ENCODE measurements around the gene C11orf68.

The C11orf68 gene

DNA sequence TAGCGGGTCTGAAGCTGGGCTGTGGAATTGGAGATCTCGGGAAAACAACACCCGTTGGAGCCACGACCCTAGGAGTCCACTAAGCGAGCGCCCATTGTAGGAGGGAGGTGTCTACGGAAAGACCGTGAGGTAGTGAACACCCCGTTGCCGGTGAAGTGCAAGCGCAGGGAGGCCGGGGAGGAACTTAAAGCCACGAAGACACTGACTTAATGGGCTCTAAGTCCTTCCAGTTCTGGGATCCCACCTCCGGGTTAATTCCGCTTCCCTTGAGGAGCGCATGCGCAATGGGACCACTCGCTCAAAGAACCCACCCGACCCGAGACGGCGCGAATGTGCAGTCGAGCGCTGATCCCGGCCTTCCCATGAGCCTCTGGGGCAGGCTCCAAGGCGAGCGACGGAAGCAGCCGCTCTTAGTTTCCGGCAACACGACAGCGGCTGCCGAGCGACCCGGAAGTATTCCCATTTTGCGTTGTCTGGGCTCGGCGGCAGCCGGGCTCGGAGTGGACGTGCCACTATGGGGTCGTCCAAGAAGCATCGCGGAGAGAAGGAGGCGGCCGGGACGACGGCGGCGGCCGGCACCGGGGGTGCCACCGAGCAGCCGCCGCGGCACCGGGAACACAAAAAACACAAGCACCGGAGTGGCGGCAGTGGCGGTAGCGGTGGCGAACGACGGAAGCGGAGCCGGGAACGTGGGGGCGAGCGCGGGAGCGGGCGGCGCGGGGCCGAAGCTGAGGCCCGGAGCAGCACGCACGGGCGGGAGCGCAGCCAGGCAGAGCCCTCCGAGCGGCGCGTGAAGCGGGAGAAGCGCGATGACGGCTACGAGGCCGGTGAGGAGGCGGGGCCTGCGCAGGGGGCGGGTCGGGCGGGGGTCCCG, 42.6 kb upstream of the C11orf68 start, which contains the start of gene SART1:
SART1 (plus strand) TSS at position 468 of the 874 bp plus-strand sequence; CDS start at position 515, 47 bp downstream.
- no peak for TF ChIP-seq CTCF (IDR thresholded peaks at IDR 0.05; ENCODE audit: low read depth, low read length)
- in situ Hi-C loops (cut with HindIII; ENCODE audit: low sequenced_read_pairs) = no loop called here
- H3K4me3 ChIP-seq (ENCODE audit: low read depth, low read length) = peak within 1 kb of the TSS; percentile 78
- DNase-seq (ENCODE audit: low read depth, low spot score) = peak; percentile 99

DNA sequence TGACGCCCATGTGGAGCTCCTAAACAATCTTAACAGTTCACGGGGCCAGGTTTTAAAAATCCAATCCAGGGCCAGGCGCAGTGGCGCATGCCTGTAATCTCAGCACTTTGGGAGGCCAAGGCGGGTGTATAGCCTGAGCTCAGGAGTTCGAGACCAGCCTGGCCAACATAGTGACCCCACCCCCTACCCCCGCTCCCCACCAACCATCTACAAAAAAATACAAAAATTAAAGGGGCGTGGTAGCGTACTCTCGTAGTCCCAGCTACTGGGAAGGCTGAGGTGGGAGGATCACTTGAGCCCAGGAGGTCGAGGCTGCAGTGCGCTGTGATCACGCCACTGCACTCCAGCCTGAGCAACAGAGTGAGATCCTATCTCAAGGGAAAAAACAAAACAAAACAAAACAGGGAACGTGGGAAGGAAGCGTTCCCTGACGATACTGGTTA, 42.0 kb upstream of the C11orf68 start:
- peak overlapping the region; percentile 78 for H3K4me3 ChIP-seq (ENCODE audit: low read depth, low read length)
- DNase-seq (ENCODE audit: low read depth, low spot score) = no peak
- TF ChIP-seq CTCF (IDR thresholded peaks at IDR 0.05; ENCODE audit: low read depth, low read length) = no peak
- in situ Hi-C loops (cut with HindIII; ENCODE audit: low sequenced_read_pairs) = no loop called here

- H3K4me3 ChIP-seq (ENCODE audit: low read depth, low read length) = no peak overlapping the region
- in situ Hi-C loops (cut with HindIII; ENCODE audit: low sequenced_read_pairs) = no loop called here
Measured at GRCh38 chr11:65958774-65959420, 40.0 kb upstream of the C11orf68 start.

DNA sequence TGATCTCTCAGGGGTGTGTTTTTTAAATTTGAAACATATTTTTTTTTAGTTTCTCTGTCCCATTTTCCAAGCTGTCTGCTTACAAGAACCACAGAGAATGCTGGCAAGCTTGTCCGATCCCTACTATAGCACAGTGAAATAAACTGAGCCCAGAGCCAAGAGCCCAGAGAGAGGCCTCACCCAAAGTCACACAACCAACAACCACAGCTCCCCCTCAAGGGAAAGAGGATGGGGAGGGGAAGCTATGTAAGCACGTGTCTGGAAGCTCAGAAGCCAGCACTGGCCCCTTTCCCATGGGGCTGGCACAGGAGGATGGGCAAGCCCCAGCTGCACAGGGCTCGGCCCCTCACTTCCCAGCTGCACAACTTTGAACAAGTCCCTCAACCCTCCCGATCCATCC, 39.4 kb upstream of the C11orf68 start:
- H3K4me3 ChIP-seq (ENCODE audit: low read depth, low read length) = no peak overlapping the region

More at GRCh38 chr11:65958774-65959420, 40.0 kb upstream of the C11orf68 start:
- no peak for TF ChIP-seq CTCF (IDR thresholded peaks at IDR 0.05; ENCODE audit: low read depth, low read length)
- no peak for DNase-seq (ENCODE audit: low read depth, low spot score)

GRCh38 chr11:65954771-65955170, 35.9 kb upstream of the C11orf68 start:
- in situ Hi-C loops (cut with HindIII; ENCODE audit: low sequenced_read_pairs) = no loop called here
- H3K4me3 ChIP-seq (ENCODE audit: low read depth, low read length) = no peak overlapping the region
- no peak for DNase-seq (ENCODE audit: low read depth, low spot score)
- no peak for TF ChIP-seq CTCF (IDR thresholded peaks at IDR 0.05; ENCODE audit: low read depth, low read length)

More for the DNA sequence above, 39.4 kb upstream of the C11orf68 start:
- DNase-seq (ENCODE audit: low read depth, low spot score) = no peak
- in situ Hi-C loops (cut with HindIII; ENCODE audit: low sequenced_read_pairs) = no loop called here
- no peak for TF ChIP-seq CTCF (IDR thresholded peaks at IDR 0.05; ENCODE audit: low read depth, low read length)

DNA sequence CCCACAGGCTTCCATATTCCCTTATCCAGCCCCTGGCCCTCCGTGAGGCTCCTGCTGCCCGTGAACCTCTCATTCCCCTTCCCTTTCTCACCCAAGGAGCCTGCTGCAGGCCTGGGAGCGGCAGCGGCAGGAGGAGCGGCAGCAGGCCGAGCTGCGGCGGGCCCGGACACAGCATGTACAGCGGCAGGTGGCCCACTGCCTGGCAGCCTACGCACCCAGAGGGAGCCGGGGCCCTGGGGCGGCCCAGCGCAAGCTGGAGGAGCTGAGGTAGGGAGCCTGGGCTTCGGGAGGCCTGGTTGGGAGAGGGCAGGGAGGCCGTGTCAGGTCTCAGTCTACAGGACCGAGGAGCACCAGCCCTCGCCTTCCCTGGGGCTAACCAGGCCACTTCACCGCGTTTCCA, 34.6 kb upstream of the C11orf68 start:
- no peak for TF ChIP-seq CTCF (IDR thresholded peaks at IDR 0.05; ENCODE audit: low read depth, low read length)
- no peak for DNase-seq (ENCODE audit: low read depth, low spot score)
- in situ Hi-C loops (cut with HindIII; ENCODE audit: low sequenced_read_pairs) = no loop called here

More for the DNA sequence above, 34.6 kb upstream of the C11orf68 start:
- no peak overlapping the region for H3K4me3 ChIP-seq (ENCODE audit: low read depth, low read length)

All from astrocyte of the spinal cord (primary cell).